ENCODE results near the gene MARK2. TPM values are rescaled to one million over a fixed set of nuclear protein-coding genes. Genes with fewer than 3 reads are reported as not detected.

Gene MARK2
- polyA plus RNA-seq, 1 of the 3 experiments (the other 2 are of a cell fraction), result 18.8 TPM

GRCh38 chr11:63892228-63892627, 53.3 kb downstream of the MARK2 start:
- no peak for DNase-seq
- Histone ChIP-seq H2AFZ (ENCODE audit: low read depth) (no peak overlapping the region), H4K20me1 (ENCODE audit: insufficient read depth) (peaks cover 69% of the 10 kb centered on the region), H3K27ac (ENCODE audit: low read depth in 2 of 2, low read length in 1 of 2) (no peak overlapping the region; a peak in 1 of 4 replicates), H3F3A (replicated peaks; ENCODE audit: insufficient read depth) (no peaks in the 10 kb centered on the region), H3K9ac (no peak overlapping the region), H3K9me2 (no peaks in the 10 kb centered on the region), H3K4me3 (ENCODE audit: low read depth in 2 of 2, low read length in 1 of 2) (no peak overlapping the region), H3K36me3 (replicated peaks in 1 of 2; ENCODE audit: control insufficient read depth in 1 of 2, insufficient read depth in 2 of 2, low read length in 1 of 2) (peaks cover 9 to 21% of the 10 kb centered on the region in 2 experiments), H3K9me3 (no peaks in the 10 kb centered on the region), H3K4me2 (no peak overlapping the region), H3K4me1 (ENCODE audit: control insufficient read depth in 1 of 2, insufficient read depth in 2 of 2, low read depth in 1 of 2, low read length in 1 of 2) (peaks cover 4 to 20% of the 10 kb centered on the region in 2 experiments; a peak in 2 of 4 replicates), H3K27me3 (ENCODE audit: insufficient read depth) (no peaks in the 10 kb centered on the region), H3K79me2 (ENCODE audit: insufficient read depth) (peaks cover 71% of the 10 kb centered on the region)
- POLR2A ChIA-PET, result no interaction called here
- CTCF ChIA-PET, result interaction anchor here (0.8 to 2.4 kb wide), 3 partner anchors 14 to 54 kb away, joined by 3 to 10 read pairs (median 6); partner anchors contain the start of gene MARK2
- TF ChIP-seq MAX (IDR thresholded peaks at IDR 0.05; ENCODE audit: low read depth), result no peak
- peak; percentile 89 for TF ChIP-seq REST (IDR thresholded peaks at IDR 0.05; ENCODE audit: low read depth, low read length)
- TF ChIP-seq POLR2AphosphoS5 (IDR thresholded peaks at IDR 0.05; ENCODE audit: low read depth, low read length), result no peak
- no peak for TF ChIP-seq SIN3A (IDR thresholded peaks at IDR 0.05; ENCODE audit: borderline replicate concordance, low read depth, low read length)
- WGBS (ENCODE audit: low lambda C conversion rate), result 94% methylated on average over 2 of the region's 3 CpGs

- Histone ChIP-seq H3K4me3 (ENCODE audit: low read depth in 2 of 2, low read length in 1 of 2) (no peak overlapping the region), H3K27ac (ENCODE audit: low read depth in 2 of 2, low read length in 1 of 2) (no peak overlapping the region), H3K9ac (no peak overlapping the region), H3K36me3 (replicated peaks in 1 of 2; ENCODE audit: control insufficient read depth in 1 of 2, insufficient read depth in 2 of 2, low read length in 1 of 2) (peaks cover 11 to 31% of the 10 kb centered on the region in 2 experiments), H3K79me2 (ENCODE audit: insufficient read depth) (peaks cover 61% of the 10 kb centered on the region), H3K4me1 (ENCODE audit: control insufficient read depth in 1 of 2, insufficient read depth in 2 of 2, low read depth in 1 of 2, low read length in 1 of 2) (peaks cover 0 to 11% of the 10 kb centered on the region in 2 experiments; a peak in 1 of 4 replicates), H3K9me3 (no peaks in the 10 kb centered on the region), H4K20me1 (ENCODE audit: insufficient read depth) (peaks cover 58% of the 10 kb centered on the region), H3F3A (replicated peaks; ENCODE audit: insufficient read depth) (no peaks in the 10 kb centered on the region), H3K27me3 (ENCODE audit: insufficient read depth) (no peaks in the 10 kb centered on the region), H3K9me2 (no peaks in the 10 kb centered on the region), H3K4me2 (no peak overlapping the region), H2AFZ (ENCODE audit: low read depth) (no peak overlapping the region)
- DNase-seq, result no peak
- WGBS (ENCODE audit: low lambda C conversion rate), result 96% methylated on average over 6 of the region's 6 CpGs
- no peak for TF ChIP-seq SIN3A (IDR thresholded peaks at IDR 0.05; ENCODE audit: borderline replicate concordance, low read depth, low read length)
- ChIA-PET CTCF (no interaction called here), POLR2A (interaction anchor here (0.7 kb wide), 1 partner anchor 1292 kb away, joined by 6 read pairs; no protein-coding TSS in a partner anchor)
Observed at GRCh38 chr11:63893355-63893754, 54.4 kb downstream of the MARK2 start.

GRCh38 chr11:63896071-63896470, 57.2 kb downstream of the MARK2 start:
- H3K27ac ChIP-seq (ENCODE audit: low read depth in 2 of 2, low read length in 1 of 2), result no peak overlapping the region
- CTCF ChIA-PET, result interaction anchor here (3.8 kb wide), 1 partner anchor 10 kb away, joined by 20 read pairs; no protein-coding TSS in a partner anchor
- H3K4me3 ChIP-seq (ENCODE audit: low read depth in 2 of 2, low read length in 1 of 2), result no peak overlapping the region
- H3K9me2 ChIP-seq, result no peaks in the 10 kb centered on the region
- no peak overlapping the region for H3K4me2 ChIP-seq
- DNase-seq, result no peak
- H3K27me3 ChIP-seq (ENCODE audit: insufficient read depth), result no peaks in the 10 kb centered on the region
- POLR2A ChIA-PET, result no interaction called here
- WGBS (ENCODE audit: low lambda C conversion rate), result 77% methylated on average over 4 of the region's 4 CpGs
- H3K4me1 ChIP-seq (ENCODE audit: control insufficient read depth in 1 of 2, insufficient read depth in 2 of 2, low read depth in 1 of 2, low read length in 1 of 2), result peaks cover 0 to 9% of the 10 kb centered on the region in 2 experiments; a peak in 1 of 4 replicates
- H3K9me3 ChIP-seq, result no peaks in the 10 kb centered on the region
- H3K36me3 ChIP-seq (replicated peaks in 1 of 2; ENCODE audit: control insufficient read depth in 1 of 2, insufficient read depth in 2 of 2, low read length in 1 of 2), result peaks cover 14 to 58% of the 10 kb centered on the region in 2 experiments
- no peak overlapping the region for H2AFZ ChIP-seq (ENCODE audit: low read depth)
- H3F3A ChIP-seq (replicated peaks; ENCODE audit: insufficient read depth), result no peaks in the 10 kb centered on the region
- H3K9ac ChIP-seq, result no peak overlapping the region
- peaks cover 35% of the 10 kb centered on the region for H3K79me2 ChIP-seq (ENCODE audit: insufficient read depth)
- H4K20me1 ChIP-seq (ENCODE audit: insufficient read depth), result peaks cover 30% of the 10 kb centered on the region
- no peak for TF ChIP-seq RFX5 (IDR thresholded peaks at IDR 0.05; ENCODE audit: low read length)
- TF ChIP-seq MEF2A (IDR thresholded peaks at IDR 0.05; ENCODE audit: borderline replicate concordance, low read depth), result no peak
- TF ChIP-seq ELF1 (IDR thresholded peaks at IDR 0.05), result no peak
- no peak for TF ChIP-seq REST (IDR thresholded peaks at IDR 0.05; ENCODE audit: low read depth, low read length)
- TF ChIP-seq FOXJ3 (CRISPR knock-in tag; IDR thresholded peaks at IDR 0.05), result no peak
- TF ChIP-seq NRF1 (IDR thresholded peaks at IDR 0.05; ENCODE audit: low read depth, low read length), result no peak
- no peak for TF ChIP-seq MAX (IDR thresholded peaks at IDR 0.05; ENCODE audit: low read depth)
- TF ChIP-seq TEAD4 (IDR thresholded peaks at IDR 0.05; ENCODE audit: borderline replicate concordance, insufficient read depth), result no peak
- TF ChIP-seq GABPA (IDR thresholded peaks at IDR 0.05; ENCODE audit: low read depth), result no peak
- no peak for TF ChIP-seq EP300 (IDR thresholded peaks at IDR 0.05; ENCODE audit: borderline replicate concordance in 1 of 2, low read depth in 1 of 2, low read length in 1 of 2)
- no peak for TF ChIP-seq TCF12 (IDR thresholded peaks at IDR 0.05)
- no peak for TF ChIP-seq FOSL2 (IDR thresholded peaks at IDR 0.05; ENCODE audit: borderline replicate concordance, low read depth)

Measured in SK-N-SH (cell line).